ENCODE measurements around the gene SFMBT2.

SFMBT2 gene

GRCh38 chr10:7410862-7411670, at the start of gene SFMBT2:
TSS of gene SFMBT2 (minus strand) at chr10:7411034. CDS start at chr10:7381898, 29,136 bp downstream.
- peak within 1 kb of the TSS; percentile 53 for H3K4me3 ChIP-seq (ENCODE audit: control insufficient read depth, low read depth, low read length)
- no peak for TF ChIP-seq CTCF (conservative IDR thresholded peaks at IDR 0.05; ENCODE audit: control insufficient read depth, insufficient read depth, low read depth, low read length)
- DNase-seq (ENCODE audit: low read depth) = peak; percentile 64

- no peak for DNase-seq (ENCODE audit: low read depth)
- no peak overlapping the region for H3K4me3 ChIP-seq (ENCODE audit: control insufficient read depth, low read depth, low read length)
- no peak for TF ChIP-seq CTCF (conservative IDR thresholded peaks at IDR 0.05; ENCODE audit: control insufficient read depth, insufficient read depth, low read depth, low read length)
Observed at GRCh38 chr10:7460006-7460405, 49.2 kb upstream of the SFMBT2 start.

GRCh38 chr10:7458556-7458955, 47.7 kb upstream of the SFMBT2 start:
- peak; percentile 60 for DNase-seq (ENCODE audit: low read depth)
- H3K4me3 ChIP-seq (ENCODE audit: control insufficient read depth, low read depth, low read length) = no peak overlapping the region
- no peak for TF ChIP-seq CTCF (conservative IDR thresholded peaks at IDR 0.05; ENCODE audit: control insufficient read depth, insufficient read depth, low read depth, low read length)

GRCh38 chr10:7457478-7458316, 46.9 kb upstream of the SFMBT2 start:
- peak; percentile 10 for DNase-seq (ENCODE audit: low read depth)
- H3K4me3 ChIP-seq (ENCODE audit: control insufficient read depth, low read depth, low read length) = no peak overlapping the region
- no peak for TF ChIP-seq CTCF (conservative IDR thresholded peaks at IDR 0.05; ENCODE audit: control insufficient read depth, insufficient read depth, low read depth, low read length)

- no peak for DNase-seq (ENCODE audit: low read depth)
- no peak for TF ChIP-seq CTCF (conservative IDR thresholded peaks at IDR 0.05; ENCODE audit: control insufficient read depth, insufficient read depth, low read depth, low read length)
- H3K4me3 ChIP-seq (ENCODE audit: control insufficient read depth, low read depth, low read length) = no peak overlapping the region
Observed at GRCh38 chr10:7449063-7449695, 38.3 kb upstream of the SFMBT2 start.

- no peak for DNase-seq (ENCODE audit: low read depth)
- no peak overlapping the region for H3K4me3 ChIP-seq (ENCODE audit: control insufficient read depth, low read depth, low read length)
- no peak for TF ChIP-seq CTCF (conservative IDR thresholded peaks at IDR 0.05; ENCODE audit: control insufficient read depth, insufficient read depth, low read depth, low read length)
Observed at GRCh38 chr10:7445474-7446185, 34.8 kb upstream of the SFMBT2 start.

All from fibroblast of mammary gland (primary cell).